ENCODE measurements around the gene CALN1. TPM values are rescaled to one million over a fixed set of nuclear protein-coding genes. Genes with fewer than 3 reads are reported as not detected.

The CALN1 gene
- total RNA-seq, 2 donors from 2014 or later, result 4.3 to 6.9 TPM

GRCh38 chr7:71800321-71800720, 611.8 kb downstream of the CALN1 start:
- no peaks in the 10 kb centered on the region for H3K4me1 Mint-ChIP-seq
- DNase-seq, result no peak
- Histone ChIP-seq H3K36me3 (ENCODE audit: control insufficient read depth, insufficient read depth, low read length) (no peaks in the 10 kb centered on the region), H3K27ac (ENCODE audit: low read depth, low read length) (no peak overlapping the region), H3K9me3 (ENCODE audit: control insufficient read depth, low read length) (no peaks in the 10 kb centered on the region), H3K4me3 (ENCODE audit: low read length) (no peak overlapping the region), H3K4me1 (ENCODE audit: control insufficient read depth, insufficient read depth, low read length) (no peaks in the 10 kb centered on the region), H3K9ac (ENCODE audit: extremely low read depth, low read length, poor library complexity, severe bottlenecking) (no peak overlapping the region), H3K27me3 (ENCODE audit: control insufficient read depth, insufficient read depth, low read length, poor library complexity, severe bottlenecking) (no peaks in the 10 kb centered on the region)
- 95% methylated on average over 11 of the region's 11 CpGs for WGBS, 2 experiments (ENCODE audit: insufficient coverage in 1 of 2, insufficient read length in 1 of 2)
- no peak overlapping the region for H3K27ac Mint-ChIP-seq
- H3K27me3 Mint-ChIP-seq (ENCODE audit: insufficient read depth), result no peaks in the 10 kb centered on the region
- no peak overlapping the region for H3K4me3 Mint-ChIP-seq
- no peak for TF ChIP-seq CTCF (conservative IDR thresholded peaks at IDR 0.05)
- no peaks in the 10 kb centered on the region for H3K36me3 Mint-ChIP-seq (ENCODE audit: low read depth)
- H3K9me3 Mint-ChIP-seq, result no peaks in the 10 kb centered on the region

GRCh38 chr7:71795410-71795809, 616.7 kb downstream of the CALN1 start:
- H3K9ac ChIP-seq (ENCODE audit: extremely low read depth, low read length, poor library complexity, severe bottlenecking), result no peak overlapping the region
- H3K4me1 ChIP-seq (ENCODE audit: control insufficient read depth, insufficient read depth, low read length), result no peaks in the 10 kb centered on the region
- Mint-ChIP-seq H3K4me3 (no peak overlapping the region), H3K9me3 (peaks cover 13% of the 10 kb centered on the region), H3K4me1 (no peaks in the 10 kb centered on the region), H3K27me3 (ENCODE audit: insufficient read depth) (peaks cover 3% of the 10 kb centered on the region), H3K27ac (no peak overlapping the region), H3K36me3 (ENCODE audit: low read depth) (no peaks in the 10 kb centered on the region)
- WGBS, 2 experiments (ENCODE audit: insufficient coverage in 1 of 2, insufficient read length in 1 of 2), result 87 to 96% methylated on average over 9 to 10 of the region's 10 CpGs
- no peak for DNase-seq
- no peaks in the 10 kb centered on the region for H3K9me3 ChIP-seq (ENCODE audit: control insufficient read depth, low read length)
- H3K4me3 ChIP-seq (ENCODE audit: low read length), result no peak overlapping the region
- TF ChIP-seq CTCF (conservative IDR thresholded peaks at IDR 0.05), result no peak
- H3K27ac ChIP-seq (ENCODE audit: low read depth, low read length), result no peak overlapping the region
- no peaks in the 10 kb centered on the region for H3K27me3 ChIP-seq (ENCODE audit: control insufficient read depth, insufficient read depth, low read length, poor library complexity, severe bottlenecking)
- no peaks in the 10 kb centered on the region for H3K36me3 ChIP-seq (ENCODE audit: control insufficient read depth, insufficient read depth, low read length)

GRCh38 chr7:71793251-71793650, 618.9 kb downstream of the CALN1 start:
- Histone ChIP-seq H3K36me3 (ENCODE audit: control insufficient read depth, insufficient read depth, low read length) (no peaks in the 10 kb centered on the region), H3K4me1 (ENCODE audit: control insufficient read depth, insufficient read depth, low read length) (no peaks in the 10 kb centered on the region), H3K4me3 (ENCODE audit: low read length) (no peak overlapping the region), H3K27me3 (ENCODE audit: control insufficient read depth, insufficient read depth, low read length, poor library complexity, severe bottlenecking) (no peaks in the 10 kb centered on the region), H3K9ac (ENCODE audit: extremely low read depth, low read length, poor library complexity, severe bottlenecking) (no peak overlapping the region), H3K9me3 (ENCODE audit: control insufficient read depth, low read length) (peaks cover under 1% of the 10 kb centered on the region), H3K27ac (ENCODE audit: low read depth, low read length) (no peak overlapping the region)
- peaks cover 24% of the 10 kb centered on the region for H3K9me3 Mint-ChIP-seq
- no peak overlapping the region for H3K4me3 Mint-ChIP-seq
- WGBS, 2 experiments (ENCODE audit: insufficient coverage in 1 of 2, insufficient read length in 1 of 2), result 93% methylated on average over 5 of the region's 5 CpGs; no CpG with 5 or more reads in 1 of the 2 experiments
- H3K27ac Mint-ChIP-seq, result no peak overlapping the region
- DNase-seq, result no peak
- no peaks in the 10 kb centered on the region for H3K4me1 Mint-ChIP-seq
- no peaks in the 10 kb centered on the region for H3K36me3 Mint-ChIP-seq (ENCODE audit: low read depth)
- no peak for TF ChIP-seq CTCF (conservative IDR thresholded peaks at IDR 0.05)
- peaks cover 7% of the 10 kb centered on the region for H3K27me3 Mint-ChIP-seq (ENCODE audit: insufficient read depth)

Data from endodermal cell (in vitro differentiated cells).